ENCODE data around the gene IGSF5. TPM values are rescaled to one million over a fixed set of nuclear protein-coding genes. Genes with fewer than 3 reads are reported as not detected.
A peak's percentile ranks its signal among the peaks of the same experiment; 100 is the strongest.

IGSF5 gene
- total RNA-seq, 4 donors from 2014 or later = not detected

- Histone ChIP-seq H3K27me3 (no peaks in the 10 kb centered on the region), H3K36me3 (no peaks in the 10 kb centered on the region), H3K4me1 (no peaks in the 10 kb centered on the region), H3K4me3 (no peak overlapping the region), H3K9me3 (no peaks in the 10 kb centered on the region), H3K27ac (no peak overlapping the region)
- intact Hi-C loops (cut with DNase I; ENCODE audit: low total_unique reads) (no loop called here), in situ Hi-C loops (cut with MboI; ENCODE audit: low sequenced_read_pairs in 4 of 4) (no loop called here)
- ATAC-seq (no peak), DNase-seq (no peak)
- TF ChIP-seq POLR2A (IDR thresholded peaks at IDR 0.05) (no peak), CTCF (IDR thresholded peaks at IDR 0.05 in 4 of 5, conservative IDR thresholded peaks at IDR 0.05 in 1 of 5) (no peak)
Observed at GRCh38 chr21:39750670-39751069, 5.7 kb downstream of the IGSF5 start.

GRCh38 chr21:39754811-39755210 is 9.8 kb downstream of the IGSF5 start:
- ATAC-seq (no peak), DNase-seq (no peak)
- Histone ChIP-seq H3K27me3 (no peaks in the 10 kb centered on the region), H3K4me3 (no peak overlapping the region), H3K4me1 (no peaks in the 10 kb centered on the region), H3K36me3 (no peaks in the 10 kb centered on the region), H3K27ac (no peak overlapping the region), H3K9me3 (no peaks in the 10 kb centered on the region)
- in situ Hi-C loops (cut with MboI; ENCODE audit: low sequenced_read_pairs in 4 of 4) (no loop called here), intact Hi-C loops (cut with DNase I; ENCODE audit: low total_unique reads) (loop anchor here (1.0 kb wide), 1 partner anchor 19 kb away; no protein-coding TSS in a partner anchor)
- TF ChIP-seq POLR2A (IDR thresholded peaks at IDR 0.05) = no peak
- TF ChIP-seq CTCF (IDR thresholded peaks at IDR 0.05 in 4 of 5, conservative IDR thresholded peaks at IDR 0.05 in 1 of 5) = no peak

- DNase-seq (no peak), ATAC-seq (no peak)
- Histone ChIP-seq H3K4me1 (no peaks in the 10 kb centered on the region), H3K9me3 (no peaks in the 10 kb centered on the region), H3K27ac (no peak overlapping the region), H3K4me3 (no peak overlapping the region), H3K27me3 (no peaks in the 10 kb centered on the region), H3K36me3 (no peaks in the 10 kb centered on the region)
- in situ Hi-C loops (cut with MboI; ENCODE audit: low sequenced_read_pairs in 4 of 4) (no loop called here), intact Hi-C loops (cut with DNase I; ENCODE audit: low total_unique reads) (no loop called here)
- TF ChIP-seq CTCF (IDR thresholded peaks at IDR 0.05 in 4 of 5, conservative IDR thresholded peaks at IDR 0.05 in 1 of 5) (no peak), POLR2A (IDR thresholded peaks at IDR 0.05) (no peak)
Observed at GRCh38 chr21:39756285-39756684, 11.3 kb downstream of the IGSF5 start.

GRCh38 chr21:39763272-39763970 is 18.4 kb downstream of the IGSF5 start:
- H3K27ac ChIP-seq = no peak overlapping the region
- no peaks in the 10 kb centered on the region for H3K9me3 ChIP-seq
- DNase-seq (no peak), ATAC-seq (peak in 1 of 2 donors; percentile 6)
- in situ Hi-C loops (cut with MboI; ENCODE audit: low sequenced_read_pairs in 4 of 4) (no loop called here), intact Hi-C loops (cut with DNase I; ENCODE audit: low total_unique reads) (no loop called here)
- TF ChIP-seq CTCF (IDR thresholded peaks at IDR 0.05 in 4 of 5, conservative IDR thresholded peaks at IDR 0.05 in 1 of 5) = no peak
- no peak for TF ChIP-seq POLR2A (IDR thresholded peaks at IDR 0.05)
- no peaks in the 10 kb centered on the region for H3K4me1 ChIP-seq
- H3K27me3 ChIP-seq = no peaks in the 10 kb centered on the region
- no peak overlapping the region for H3K4me3 ChIP-seq
- H3K36me3 ChIP-seq = no peaks in the 10 kb centered on the region

- DNase-seq (no peak), ATAC-seq (no peak)
- Histone ChIP-seq H3K27me3 (no peaks in the 10 kb centered on the region), H3K4me3 (no peak overlapping the region), H3K4me1 (no peaks in the 10 kb centered on the region), H3K9me3 (no peaks in the 10 kb centered on the region), H3K36me3 (no peaks in the 10 kb centered on the region), H3K27ac (no peak overlapping the region)
- TF ChIP-seq CTCF (IDR thresholded peaks at IDR 0.05 in 4 of 5, conservative IDR thresholded peaks at IDR 0.05 in 1 of 5) (no peak), POLR2A (IDR thresholded peaks at IDR 0.05) (no peak)
- in situ Hi-C loops (cut with MboI; ENCODE audit: low sequenced_read_pairs in 4 of 4) = no loop called here
- intact Hi-C loops (cut with DNase I; ENCODE audit: low total_unique reads) = loop anchor here (1.0 kb wide), 1 partner anchor 20 kb away; no protein-coding TSS in a partner anchor
Observed at GRCh38 chr21:39774227-39774626, 29.2 kb downstream of the IGSF5 start.
